H1 (cell line): Measurements from ENCODE around the gene C1QL1. TPM values are rescaled to one million over a fixed set of nuclear protein-coding genes. Genes with fewer than 3 reads are reported as not detected.

Source experiments
- ATF3 ChIP-seq: IDR thresholded peaks from 2 replicates; pipeline ENCODE4 v1.6.1; 2011; ENCODE audit warnings: low read depth, mild to moderate bottlenecking, low read length; ENCODE audit not compliant: insufficient read depth
- CEBPB ChIP-seq: IDR thresholded peaks from 2 replicates; pipeline ENCODE4 v1.6.1; 2012; ENCODE audit warnings: low read depth, low read length
- CTBP2 ChIP-seq: IDR thresholded peaks from 2 replicates; pipeline ENCODE4 v1.7.0; 2011; ENCODE audit warnings: borderline replicate concordance, mild to moderate bottlenecking, moderate library complexity, mixed read lengths, low read length; ENCODE audit not compliant: insufficient read depth, insufficient read length
- CTCF ChIP-seq, 3 experiments: IDR thresholded peaks; 1 replicate in 2 of 3; 2 replicates in 1 of 3; pipeline versions ENCODE4 v1.5.1 to v1.6.1; 2011; ENCODE audit warnings: low read length in 3 of 3, mild to moderate bottlenecking in 3 of 3, inconsistent platforms in 2 of 3, low read depth in 1 of 3, moderate library complexity in 1 of 3; ENCODE audit not compliant: insufficient read depth in 1 of 3; ENCODE audit errors: control extremely low read depth in 1 of 3
- E2F6 ChIP-seq: IDR thresholded peaks from 2 replicates; pipeline ENCODE4 v1.6.1; 2012; ENCODE audit warnings: inconsistent platforms
- GABPA ChIP-seq: IDR thresholded peaks from 2 replicates; pipeline ENCODE4 v1.6.1; 2011; ENCODE audit warnings: mild to moderate bottlenecking, low read length, moderate library complexity, borderline replicate concordance; ENCODE audit not compliant: insufficient read depth
- KDM4A ChIP-seq: IDR thresholded peaks from one replicate; pipeline ENCODE4 v1.7.1; 2012; ENCODE audit warnings: low read depth, mild to moderate bottlenecking, moderate library complexity, low read length, inconsistent platforms; ENCODE audit not compliant: severe bottlenecking
- MAX ChIP-seq: IDR thresholded peaks from 2 replicates; pipeline ENCODE4 v1.6.1; 2012; ENCODE audit warnings: inconsistent platforms
- RAD21 ChIP-seq, 2 experiments: IDR thresholded peaks in 1 of 2; conservative IDR thresholded peaks in 1 of 2; 2 replicates each; pipeline ENCODE4 v1.6.1; 2011; ENCODE audit warnings: low read depth in 2 of 2, low read length in 2 of 2, improper control_type of control experiment in 1 of 2, inconsistent platforms in 1 of 2, mild to moderate bottlenecking in 1 of 2, moderate library complexity in 1 of 2
- SRF ChIP-seq: IDR thresholded peaks from 2 replicates; pipeline ENCODE4 v1.6.1; 2011; ENCODE audit warnings: mild to moderate bottlenecking, low read depth, low read length, moderate library complexity
- TAF1 ChIP-seq: IDR thresholded peaks from 2 replicates; pipeline ENCODE4 v1.6.1; 2011; ENCODE audit warnings: mild to moderate bottlenecking, low read depth, low read length
- TBP ChIP-seq: IDR thresholded peaks from 2 replicates; pipeline ENCODE4 v1.6.1; 2011; ENCODE audit warnings: low read depth, low read length, improper control_type of control experiment
- TEAD4 ChIP-seq: IDR thresholded peaks from 2 replicates; pipeline ENCODE4 v1.6.1; 2012; ENCODE audit warnings: low read depth, low read length, inconsistent platforms, mixed read lengths
- USF2 ChIP-seq: IDR thresholded peaks from 2 replicates; pipeline ENCODE4 v1.6.1; 2011; ENCODE audit warnings: low read length, improper control_type of control experiment
- polyA plus RNA-seq, 7 experiments: library from polyadenylated mRNA; depleted of rRNA in 3 of 7; stranded (reverse) in 5 of 7; unstranded in 2 of 7; fragments of >200 nt in 5 of 7; fragments of 200-250 nt in 2 of 7; gene quantifications; 1 replicate in 5 of 7; 2 replicates in 1 of 7; 4 replicates in 1 of 7; pipeline versions ENCODE4 v1.2.1 to v1.2.3, GENCODE V29; 2011 to 2013; ENCODE audit warnings: missing spikeins in 2 of 7, mixed read lengths in 2 of 7
- total RNA-seq: library from RNA; stranded (reverse); fragmentation: NEBNext Ultra II Directional; extraction: Animal tissue kit (Norgen Biotek cat#: 25700); gene quantifications from 2 replicates; pipeline ENCODE4 v1.2.1, GENCODE V29; 2021

C1QL1 gene
- total and polyA plus RNA-seq, 2 of the 8 experiments (the other 6 are each of a cell fraction or from before 2014, with no cell fraction given): 7.6 to 10.5 TPM

- TF ChIP-seq CTCF (IDR thresholded peaks at IDR 0.05; ENCODE audit: control extremely low read depth in 1 of 3, insufficient read depth in 1 of 3, low read depth in 1 of 3, low read length in 3 of 3): peak; percentile 70 to 87 (median 82)
- TF ChIP-seq MAX: peak; percentile 95
- TF ChIP-seq ATF3: no peak
- peak; percentile 86 for TF ChIP-seq KDM4A
- TF ChIP-seq SRF: no peak
- TF ChIP-seq USF2: peak; percentile 64
- TF ChIP-seq TBP: peak; percentile 60; the same call in 1 of the 2 replicates
- TF ChIP-seq CTBP2: peak; percentile 24
- peak; percentile 39; the same call in 1 of the 2 replicates for TF ChIP-seq TAF1
- no peak for TF ChIP-seq TEAD4
- no peak for TF ChIP-seq CEBPB
- peak; percentile 93 for TF ChIP-seq E2F6
- TF ChIP-seq GABPA: peak; percentile 66; the same call in 1 of the 2 replicates
- peak; percentile 45 to 58 for TF ChIP-seq RAD21 (IDR thresholded peaks at IDR 0.05 in 1 of 2, conservative IDR thresholded peaks at IDR 0.05 in 1 of 2; ENCODE audit: low read depth in 2 of 2, low read length in 2 of 2)
- TF ChIP-seq, all 59 proteins: peak for 14
Observed at GRCh38 chr17:44911133-44912001, 56.7 kb downstream of the C1QL1 start (continued).
